ENCODE measurements around the gene WASF2. TPM values are rescaled to one million over a fixed set of nuclear protein-coding genes. Genes with fewer than 3 reads are reported as not detected.
A peak's percentile ranks its signal among the peaks of the same experiment; 100 is the strongest.

WASF2 gene
- total and polyA plus RNA-seq, 5 donors, result 22.1 to 77.9 (median 69.4) TPM

DNA sequence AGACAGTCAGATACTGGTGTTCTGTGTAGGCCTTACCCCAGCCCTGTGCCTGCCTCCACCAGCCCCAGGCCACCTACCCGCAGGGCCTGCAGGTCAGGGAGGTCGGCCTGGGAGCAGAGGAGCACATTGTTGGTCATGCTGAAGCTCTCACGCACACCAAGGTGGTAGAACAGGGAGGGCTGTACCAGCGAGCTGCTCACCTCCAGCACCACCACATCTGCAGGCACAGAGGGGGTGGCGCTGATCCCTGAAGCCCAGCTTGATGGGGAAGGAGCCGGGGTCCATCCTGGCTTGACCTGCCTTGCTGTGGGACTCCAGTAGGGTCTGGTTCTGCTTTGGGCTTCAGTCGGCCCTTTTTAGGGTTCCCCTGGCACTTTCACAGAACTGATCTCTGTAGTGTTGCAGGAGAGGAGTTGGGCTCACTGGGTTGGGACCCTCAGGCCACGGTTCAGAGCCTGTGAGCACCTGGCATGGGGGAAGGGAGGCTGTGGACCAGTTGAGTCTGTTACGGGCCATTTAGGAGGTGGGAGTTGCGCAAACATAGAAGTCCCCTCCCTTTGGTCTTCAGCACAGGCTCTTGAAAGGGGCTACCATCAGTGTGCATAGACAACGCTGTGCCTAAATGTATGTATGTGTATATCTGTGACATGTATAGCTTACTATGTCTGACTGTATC is 125.1 kb downstream of the WASF2 start:
- intact Hi-C loops (cut with DNase I), result loop anchor here in 1 of 4 donors (5.0 kb wide), 1 partner anchor 37 kb away; no protein-coding TSS in a partner anchor
- peak overlapping the region; percentile 100 for H3K27ac ChIP-seq (ENCODE audit: low read length)
- no peaks in the 10 kb centered on the region for H3K9me3 ChIP-seq (ENCODE audit: control insufficient read depth, low read length)
- peak in 1 of 3 donors; percentile 58 for DNase-seq
- WGBS, result 71% methylated on average over 11 of the region's 11 CpGs
- no peak for ATAC-seq
- peaks cover 18% of the 10 kb centered on the region for H3K4me1 ChIP-seq (ENCODE audit: control insufficient read depth, insufficient read depth, low read length)
- H3K27me3 ChIP-seq (ENCODE audit: control insufficient read depth, insufficient read depth), result no peaks in the 10 kb centered on the region
- H3K4me3 ChIP-seq (ENCODE audit: low read length), result peak overlapping the region; percentile 94

DNA sequence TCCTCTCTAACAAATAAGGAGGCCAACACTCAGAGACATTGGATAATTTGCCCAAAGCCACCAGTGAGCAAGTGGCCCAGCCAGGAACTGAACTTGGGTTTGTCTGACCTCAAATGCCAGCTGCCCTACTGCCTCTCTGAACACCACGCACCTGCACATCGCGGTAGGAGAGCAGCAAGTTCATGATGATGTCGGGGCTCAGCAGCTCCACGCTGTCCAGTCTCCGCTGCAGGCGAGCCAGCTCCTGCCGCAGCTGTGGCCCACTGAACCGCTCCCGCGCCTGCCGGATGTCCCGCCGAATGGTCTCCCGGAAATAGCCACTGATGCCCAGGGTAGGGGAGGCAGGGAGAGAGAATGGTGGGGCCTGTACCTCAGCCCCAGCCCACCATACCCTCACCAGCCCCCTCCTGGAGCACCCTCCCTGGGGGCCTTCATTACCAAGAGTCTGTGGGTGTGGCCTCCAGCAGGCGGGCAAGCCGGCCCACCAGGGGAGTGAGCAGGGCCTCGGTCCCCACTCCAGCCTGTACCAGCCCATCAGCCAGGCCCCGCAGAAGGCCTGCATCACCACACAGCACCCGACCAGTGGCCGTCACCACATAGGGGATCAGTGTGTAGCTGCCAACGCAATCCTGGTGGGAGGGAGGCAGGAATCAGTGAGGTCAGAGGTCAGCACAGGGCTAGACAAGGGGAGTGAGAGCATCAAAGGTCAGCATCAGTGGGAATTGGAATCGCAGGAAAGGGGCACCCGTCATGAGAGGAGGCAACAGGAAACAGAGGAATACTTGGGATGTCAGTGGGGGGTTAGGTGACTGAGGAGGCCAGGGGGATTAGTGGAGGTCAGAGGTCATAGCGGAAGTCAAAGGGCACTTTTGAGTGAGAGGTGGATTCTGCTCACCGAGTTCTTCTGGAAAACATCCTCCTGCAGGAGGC is 125.9 kb downstream of the WASF2 start:
- 85% methylated on average over 26 of the region's 26 CpGs for WGBS
- H3K4me3 ChIP-seq (ENCODE audit: low read length), result no peak overlapping the region
- no peaks in the 10 kb centered on the region for H3K9me3 ChIP-seq (ENCODE audit: control insufficient read depth, low read length)
- DNase-seq (peak in 1 of 3 donors; percentile 62), ATAC-seq (no peak)
- intact Hi-C loops (cut with DNase I), result no loop called here
- H3K27me3 ChIP-seq (ENCODE audit: control insufficient read depth, insufficient read depth), result no peaks in the 10 kb centered on the region
- peaks cover 17% of the 10 kb centered on the region for H3K4me1 ChIP-seq (ENCODE audit: control insufficient read depth, insufficient read depth, low read length)
- no peak overlapping the region for H3K27ac ChIP-seq (ENCODE audit: low read length)

DNA sequence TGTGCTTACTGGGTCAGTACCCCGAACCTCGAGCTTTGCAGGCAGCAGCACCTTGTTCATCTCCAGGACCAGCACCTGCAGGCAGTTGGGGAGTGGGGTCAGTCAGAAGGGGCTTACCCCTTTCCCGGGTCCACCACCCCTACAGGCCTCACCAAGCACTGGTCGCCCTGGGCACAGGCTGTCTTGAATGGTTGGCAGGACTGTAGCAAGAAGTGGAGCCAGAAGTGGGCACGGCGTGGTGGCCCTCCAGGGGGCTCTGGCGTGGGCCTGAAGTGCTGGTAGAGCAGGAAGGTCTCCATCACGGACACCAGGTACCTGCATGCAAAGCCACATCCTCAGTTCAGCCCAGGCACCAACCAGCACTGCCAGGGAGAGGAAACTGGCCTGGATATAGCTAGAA is 128.4 kb downstream of the WASF2 start:
- Histone ChIP-seq H3K27me3 (ENCODE audit: control insufficient read depth, insufficient read depth) (no peaks in the 10 kb centered on the region), H3K4me3 (ENCODE audit: low read length) (no peak overlapping the region), H3K27ac (ENCODE audit: low read length) (no peak overlapping the region), H3K9me3 (ENCODE audit: control insufficient read depth, low read length) (no peaks in the 10 kb centered on the region), H3K4me1 (ENCODE audit: control insufficient read depth, insufficient read depth, low read length) (peaks cover 6% of the 10 kb centered on the region)
- ATAC-seq (no peak), DNase-seq (peak in 1 of 3 donors; percentile 51)
- intact Hi-C loops (cut with DNase I), result no loop called here
- whole genome bisulfite sequencing, result 94% methylated on average over 8 of the region's 8 CpGs

DNA sequence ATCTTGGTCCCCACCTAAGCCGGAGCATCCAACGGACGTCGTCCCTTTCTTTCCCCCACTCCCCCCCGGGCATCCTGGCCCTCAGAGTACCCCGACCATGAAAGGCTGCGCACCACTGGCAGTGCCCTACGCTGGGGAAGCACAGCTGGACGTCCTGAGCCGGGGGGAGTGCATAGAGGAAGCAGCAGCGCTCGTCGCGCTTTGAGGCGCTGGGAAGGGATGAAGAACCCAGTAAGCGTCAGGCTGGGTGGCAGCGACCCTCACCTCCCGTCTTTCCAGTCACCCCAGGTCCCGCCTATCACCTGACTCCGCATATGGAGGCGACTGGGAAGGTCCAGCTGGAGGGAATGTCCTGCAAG is 128.9 kb downstream of the WASF2 start:
- DNase-seq (no peak), ATAC-seq (no peak)
- Histone ChIP-seq H3K27me3 (ENCODE audit: control insufficient read depth, insufficient read depth) (no peaks in the 10 kb centered on the region), H3K4me3 (ENCODE audit: low read length) (no peak overlapping the region), H3K9me3 (ENCODE audit: control insufficient read depth, low read length) (no peaks in the 10 kb centered on the region), H3K4me1 (ENCODE audit: control insufficient read depth, insufficient read depth, low read length) (peaks cover 6% of the 10 kb centered on the region), H3K27ac (ENCODE audit: low read length) (no peak overlapping the region)
- intact Hi-C loops (cut with DNase I), result no loop called here
- WGBS, result 81% methylated on average over 21 of the region's 21 CpGs

DNA sequence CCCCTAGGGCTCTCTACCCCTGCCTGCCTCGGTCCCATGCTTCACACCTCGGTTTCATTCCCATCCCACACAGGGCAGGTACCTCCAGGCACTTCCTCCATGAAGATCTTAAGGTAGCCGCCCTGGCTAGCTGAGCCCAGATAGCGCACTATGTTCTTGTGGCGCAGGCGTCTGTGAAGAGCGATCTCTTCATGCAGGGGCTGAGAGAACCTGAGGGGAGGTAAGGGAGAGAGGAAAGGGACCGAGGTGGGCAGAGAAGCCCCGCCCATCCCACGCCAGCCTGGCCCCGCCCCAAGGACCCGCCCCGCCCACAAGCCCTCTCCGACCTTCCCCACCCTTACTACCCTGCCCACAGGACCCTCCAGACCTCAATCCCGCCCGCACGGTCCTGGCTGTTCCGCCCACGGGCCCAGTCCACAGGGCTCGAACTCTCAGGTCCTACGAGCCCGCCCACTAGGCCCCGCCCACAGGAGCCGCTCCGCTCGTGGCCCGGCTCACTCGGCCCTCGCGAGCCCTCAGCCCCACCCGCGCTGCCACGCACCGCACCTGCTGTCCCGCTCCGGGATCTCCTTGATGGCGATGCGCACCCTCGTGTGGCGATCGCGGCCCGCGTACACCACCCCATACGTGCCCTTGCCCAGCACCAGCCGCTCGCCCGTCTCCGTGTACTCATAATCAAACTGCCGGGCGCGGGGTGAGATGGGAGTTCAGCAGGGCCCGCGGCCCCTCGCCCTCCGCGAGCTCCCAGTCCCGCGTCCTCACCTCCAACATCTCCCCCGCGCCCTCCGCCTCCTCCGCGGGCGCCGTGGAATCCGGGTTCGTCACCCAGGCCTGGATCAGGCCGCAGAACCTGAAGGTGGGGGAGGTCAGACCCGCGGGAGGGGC is 129.6 kb downstream of the WASF2 start:
- ATAC-seq, result peak; percentile 0 to 2

DNA sequence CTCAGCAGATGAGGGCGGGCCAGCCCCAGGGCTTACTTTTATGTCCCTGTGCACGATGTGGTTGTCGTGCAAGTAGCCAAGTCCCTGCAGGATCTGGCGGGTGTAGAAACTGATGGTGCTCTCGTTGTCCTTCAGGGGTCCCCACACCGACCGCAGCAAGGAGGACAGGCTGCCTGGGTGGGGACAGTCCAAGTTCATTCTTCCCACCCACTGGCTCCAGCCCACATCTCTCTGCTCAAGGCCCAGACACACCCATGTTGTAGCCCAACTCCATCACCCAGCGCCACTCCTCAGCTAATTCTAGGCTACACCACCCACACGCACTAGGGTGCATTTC is 130.2 kb downstream of the WASF2 start:
- Histone ChIP-seq H3K9me3 (ENCODE audit: control insufficient read depth, low read length) (no peaks in the 10 kb centered on the region), H3K27me3 (ENCODE audit: control insufficient read depth, insufficient read depth) (no peaks in the 10 kb centered on the region), H3K27ac (ENCODE audit: low read length) (no peak overlapping the region), H3K4me1 (ENCODE audit: control insufficient read depth, insufficient read depth, low read length) (peaks cover 3% of the 10 kb centered on the region), H3K4me3 (ENCODE audit: low read length) (no peak overlapping the region)
- DNase-seq (no peak), ATAC-seq (no peak)
- intact Hi-C loops (cut with DNase I), result loop anchor here in 2 of 4 donors (5.0 kb wide), 1 partner anchor 33 kb away; the partner anchor contains the start of gene GPR3 (in 2 of the 2)
- 73% methylated on average over 9 of the region's 9 CpGs for WGBS

More for the DNA sequence above, 129.6 kb downstream of the WASF2 start:
- intact Hi-C loops (cut with DNase I), result no loop called here
- peaks cover 6% of the 10 kb centered on the region for H3K4me1 ChIP-seq (ENCODE audit: control insufficient read depth, insufficient read depth, low read length)
- H3K9me3 ChIP-seq (ENCODE audit: control insufficient read depth, low read length), result no peaks in the 10 kb centered on the region
- peak; percentile 31 to 76 (median 76) for DNase-seq
- H3K27me3 ChIP-seq (ENCODE audit: control insufficient read depth, insufficient read depth), result no peaks in the 10 kb centered on the region
- 51% methylated on average over 71 of the region's 71 CpGs for WGBS
- H3K27ac ChIP-seq (ENCODE audit: low read length), result no peak overlapping the region
- peak overlapping the region; percentile 14 for H3K4me3 ChIP-seq (ENCODE audit: low read length)

DNA sequence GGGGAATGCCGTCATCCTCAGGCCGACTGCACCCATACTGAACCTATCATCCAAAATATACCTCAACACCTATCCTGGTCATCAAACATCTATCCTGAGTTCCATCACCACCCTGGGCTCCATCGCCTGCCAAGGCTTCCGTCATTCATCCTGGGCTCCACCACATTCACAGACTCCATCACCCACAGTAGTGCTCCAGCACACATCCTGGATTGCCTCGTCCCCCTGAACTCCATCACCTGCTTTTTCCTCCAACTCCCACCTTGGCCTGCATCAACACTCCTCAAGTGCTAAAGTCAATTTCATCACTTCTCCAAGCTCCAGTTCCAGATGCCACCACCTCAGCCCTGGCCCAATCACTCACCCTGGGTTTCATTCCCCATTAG is 131.0 kb downstream of the WASF2 start:
- Histone ChIP-seq H3K4me1 (ENCODE audit: control insufficient read depth, insufficient read depth, low read length) (no peaks in the 10 kb centered on the region), H3K27me3 (ENCODE audit: control insufficient read depth, insufficient read depth) (no peaks in the 10 kb centered on the region), H3K27ac (ENCODE audit: low read length) (no peak overlapping the region), H3K4me3 (ENCODE audit: low read length) (no peak overlapping the region), H3K9me3 (ENCODE audit: control insufficient read depth, low read length) (no peaks in the 10 kb centered on the region)
- no peak for DNase-seq
- 94% methylated on average over 5 of the region's 5 CpGs for WGBS
- no peak for ATAC-seq
- intact Hi-C loops (cut with DNase I), result loop anchor here in 2 of 4 donors (5.0 kb wide), 1 partner anchor 33 kb away; the partner anchor contains the start of gene GPR3 (in 2 of the 2)

DNA sequence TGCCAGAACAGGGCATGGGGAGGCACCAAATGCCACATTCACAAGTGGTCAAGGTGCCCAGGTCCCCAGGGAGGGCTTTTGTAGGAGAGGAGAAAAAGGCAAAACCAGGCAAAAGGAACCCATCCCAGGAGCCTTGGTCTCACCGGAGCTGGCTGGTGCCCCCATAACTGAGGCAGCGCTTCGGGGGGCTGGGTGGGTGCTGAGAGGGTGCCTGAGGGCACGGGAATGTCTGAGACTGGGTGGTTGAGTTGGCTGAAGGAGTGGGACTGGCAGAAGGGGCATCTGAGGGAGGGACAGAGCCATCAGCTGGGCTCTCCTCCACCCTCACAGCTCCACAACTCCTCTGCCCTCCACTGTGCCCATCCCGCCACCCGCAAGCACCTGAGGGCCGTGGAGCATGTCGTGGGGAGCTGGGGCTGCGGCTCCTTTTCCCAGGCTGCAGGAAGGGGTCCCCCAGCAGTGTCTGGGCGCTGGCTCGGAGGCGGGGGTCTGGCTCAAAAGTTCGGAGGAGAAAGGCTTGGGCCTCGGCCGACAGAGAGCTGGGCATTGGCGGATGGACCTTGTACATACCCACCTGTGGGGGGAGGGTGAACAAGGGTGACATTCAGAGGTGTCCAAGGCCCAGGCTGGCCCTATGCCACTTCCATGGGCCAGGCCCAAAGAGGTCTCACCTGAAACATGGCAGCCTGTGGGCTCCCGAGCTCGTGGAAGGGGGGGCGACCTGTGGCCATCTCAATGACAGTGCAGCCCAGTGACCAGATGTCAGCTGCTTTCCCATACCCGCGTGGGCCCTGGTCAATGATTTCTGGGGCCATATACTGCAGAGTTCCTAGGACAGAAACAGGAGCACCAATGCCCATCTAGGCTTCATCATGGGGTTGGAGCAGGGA is 131.7 kb downstream of the WASF2 start:
- no peak for ATAC-seq
- H3K27ac ChIP-seq (ENCODE audit: low read length), result no peak overlapping the region
- no peak for DNase-seq
- no peaks in the 10 kb centered on the region for H3K4me1 ChIP-seq (ENCODE audit: control insufficient read depth, insufficient read depth, low read length)
- H3K4me3 ChIP-seq (ENCODE audit: low read length), result no peak overlapping the region
- intact Hi-C loops (cut with DNase I), result loop anchor here in 2 of 4 donors (5.0 kb wide), 1 partner anchor 34 kb away; the partner anchor contains the start of gene GPR3 (in 2 of the 2)
- no peaks in the 10 kb centered on the region for H3K27me3 ChIP-seq (ENCODE audit: control insufficient read depth, insufficient read depth)
- 93% methylated on average over 21 of the region's 21 CpGs for WGBS
- H3K9me3 ChIP-seq (ENCODE audit: control insufficient read depth, low read length), result no peaks in the 10 kb centered on the region

DNA sequence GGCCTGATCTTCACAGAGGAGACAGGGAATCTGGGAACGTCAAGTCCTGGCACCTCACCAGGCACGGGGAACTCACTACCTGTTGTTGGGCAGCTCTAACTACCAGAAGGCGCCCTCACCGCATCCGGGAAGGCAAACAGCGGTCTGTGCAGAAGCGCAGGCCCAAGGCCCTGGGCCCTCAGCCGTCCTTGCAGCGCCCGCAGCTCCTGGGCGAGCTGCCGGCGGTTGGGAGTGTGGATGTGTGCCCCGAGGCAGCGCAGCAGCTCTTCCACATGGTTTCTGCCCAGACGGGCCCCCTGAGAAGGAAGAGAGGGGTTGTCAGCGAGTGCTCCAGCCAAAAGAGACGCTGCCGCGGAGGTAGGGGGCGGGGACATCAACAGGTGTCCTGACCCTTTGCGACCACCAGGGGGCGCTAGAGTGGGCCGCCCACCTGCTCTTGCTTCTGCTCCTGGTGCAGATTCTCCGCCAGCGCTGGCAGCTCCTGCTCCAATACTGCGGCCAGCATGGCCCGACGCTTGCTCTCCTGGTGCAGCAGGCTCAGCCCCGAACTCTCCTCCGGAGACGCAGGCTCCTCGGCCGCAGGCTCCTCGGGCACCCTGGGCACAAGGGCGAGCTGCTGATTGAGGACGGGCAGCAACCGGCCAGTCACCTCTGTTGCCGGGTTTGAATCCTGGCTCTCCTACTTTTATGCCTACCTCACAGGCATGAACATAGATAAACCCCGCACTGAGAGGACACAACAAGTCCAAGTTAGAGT is 132.5 kb downstream of the WASF2 start:
- Histone ChIP-seq H3K4me1 (ENCODE audit: control insufficient read depth, insufficient read depth, low read length) (no peaks in the 10 kb centered on the region), H3K4me3 (ENCODE audit: low read length) (no peak overlapping the region), H3K27me3 (ENCODE audit: control insufficient read depth, insufficient read depth) (no peaks in the 10 kb centered on the region), H3K9me3 (ENCODE audit: control insufficient read depth, low read length) (no peaks in the 10 kb centered on the region), H3K27ac (ENCODE audit: low read length) (no peak overlapping the region)
- peak; percentile 54 to 65 for ATAC-seq
- DNase-seq, result peak; percentile 77 to 89 (median 88)
- WGBS, result 40% methylated on average over 40 of the region's 40 CpGs
- intact Hi-C loops (cut with DNase I), result loop anchor here in 2 of 4 donors (5.0 kb wide), 1 partner anchor 35 kb away; the partner anchor contains the start of gene GPR3 (in 2 of the 2)
